OCI-LY7 (cell line): ENCODE results near the gene CPA2.

ENCODE experiments used
- EZH2phosphoT487 ChIP-seq: fragments of 200-600 bp; sonication (generic); IDR thresholded peaks from 2 replicates; pipeline ENCODE4 v1.6.1; 2018; ENCODE audit warnings: low read depth, borderline replicate concordance, mild to moderate bottlenecking, mixed run types, antibody characterized with exemption, low read length, moderate library complexity, mixed read lengths
- TF ChIP-seq, protein P1 (sequence below): fragments of 200-600 bp; sonication (generic); conservative IDR thresholded peaks from 2 replicates; pipeline ENCODE4 v1.5.1; 2014; ENCODE audit warnings: mild to moderate bottlenecking, antibody characterized with exemption, low read length, moderate library complexity, mixed read lengths

DNA sequence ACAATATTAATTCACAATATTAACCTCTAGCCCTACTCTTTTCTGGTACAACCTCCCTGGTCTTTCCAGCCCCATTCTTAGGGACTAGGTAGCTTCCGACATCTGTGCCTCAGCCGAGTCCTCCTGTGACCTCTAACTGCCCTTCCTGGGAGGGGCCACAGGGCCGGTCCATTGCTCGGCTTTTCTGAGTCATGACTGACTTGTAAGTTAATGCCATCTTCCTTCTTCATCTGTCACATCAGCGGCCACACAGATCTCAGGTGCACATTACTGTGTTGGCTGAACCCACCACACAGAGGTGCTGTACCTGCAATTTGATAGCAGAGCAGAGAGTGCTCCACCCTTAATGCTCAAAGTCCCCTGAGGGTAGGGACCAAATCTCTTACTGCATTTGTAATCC is 22.2 kb downstream of the CPA2 start:
- TF ChIP-seq, protein P1, sequence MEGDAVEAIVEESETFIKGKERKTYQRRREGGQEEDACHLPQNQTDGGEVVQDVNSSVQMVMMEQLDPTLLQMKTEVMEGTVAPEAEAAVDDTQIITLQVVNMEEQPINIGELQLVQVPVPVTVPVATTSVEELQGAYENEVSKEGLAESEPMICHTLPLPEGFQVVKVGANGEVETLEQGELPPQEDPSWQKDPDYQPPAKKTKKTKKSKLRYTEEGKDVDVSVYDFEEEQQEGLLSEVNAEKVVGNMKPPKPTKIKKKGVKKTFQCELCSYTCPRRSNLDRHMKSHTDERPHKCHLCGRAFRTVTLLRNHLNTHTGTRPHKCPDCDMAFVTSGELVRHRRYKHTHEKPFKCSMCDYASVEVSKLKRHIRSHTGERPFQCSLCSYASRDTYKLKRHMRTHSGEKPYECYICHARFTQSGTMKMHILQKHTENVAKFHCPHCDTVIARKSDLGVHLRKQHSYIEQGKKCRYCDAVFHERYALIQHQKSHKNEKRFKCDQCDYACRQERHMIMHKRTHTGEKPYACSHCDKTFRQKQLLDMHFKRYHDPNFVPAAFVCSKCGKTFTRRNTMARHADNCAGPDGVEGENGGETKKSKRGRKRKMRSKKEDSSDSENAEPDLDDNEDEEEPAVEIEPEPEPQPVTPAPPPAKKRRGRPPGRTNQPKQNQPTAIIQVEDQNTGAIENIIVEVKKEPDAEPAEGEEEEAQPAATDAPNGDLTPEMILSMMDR, result no peak
- TF ChIP-seq EZH2phosphoT487, result no peak
